Measurements from ENCODE around the gene UBR3. TPM values are rescaled to one million over a fixed set of nuclear protein-coding genes. Genes with fewer than 3 reads are reported as not detected.

The UBR3 gene
- total RNA-seq, 1 experiment from 2014 or later = 21.9 TPM

DNA sequence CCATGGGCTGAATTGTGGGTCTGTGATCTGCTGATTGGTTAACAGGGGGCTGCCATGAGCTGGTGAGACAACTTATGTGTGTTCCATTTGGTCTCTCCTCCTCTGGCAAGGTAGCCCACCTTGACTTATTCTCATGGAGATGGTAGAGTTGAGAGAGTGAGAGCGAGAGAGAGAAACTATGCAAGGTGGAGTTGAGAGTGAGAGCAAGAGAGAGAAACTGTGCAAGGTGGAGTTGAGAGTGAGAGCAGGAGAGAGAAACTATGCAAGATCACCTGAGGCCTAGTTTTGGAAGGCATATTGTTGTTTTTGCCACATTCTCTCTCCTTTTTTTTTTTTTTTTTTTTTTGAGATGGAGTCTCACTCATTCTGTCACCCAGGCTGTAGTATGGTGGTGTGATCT lies 155.7 kb downstream of the UBR3 start:
- no peak overlapping the region for H2AFZ ChIP-seq
- DNase-seq = no peak
- CTCF ChIA-PET = no interaction called here
- H3K27me3 ChIP-seq (ENCODE audit: insufficient read depth, low read depth) = no peaks in the 10 kb centered on the region
- H3K9me2 ChIP-seq (ENCODE audit: insufficient read depth) = no peaks in the 10 kb centered on the region
- no peaks in the 10 kb centered on the region for H3F3A ChIP-seq (ENCODE audit: insufficient read depth, low read depth)
- H3K9me3 ChIP-seq (ENCODE audit: insufficient read depth, low read depth) = no peaks in the 10 kb centered on the region
- no peaks in the 10 kb centered on the region for H4K20me1 ChIP-seq (ENCODE audit: insufficient read depth)
- POLR2A ChIA-PET (ENCODE audit: unreplicated experiment) = no interaction called here
- H3K27ac ChIP-seq = no peak overlapping the region
- H3K4me3 ChIP-seq = no peak overlapping the region
- no peaks in the 10 kb centered on the region for H3K79me2 ChIP-seq (ENCODE audit: low read depth)
- BruUV-seq (replicated peaks) = no TSS peak
- intact Hi-C loops (cut with micrococcal nuclease; ENCODE audit: unreplicated experiment) = no loop called here
- TF ChIP-seq CTCF (conservative IDR thresholded peaks at IDR 0.05) = no peak
- TF ChIP-seq EZH2 (IDR thresholded peaks at IDR 0.05; ENCODE audit: low read depth) = no peak
- no peak overlapping the region for H3K4me2 ChIP-seq
- no peaks in the 10 kb centered on the region for H3K4me1 ChIP-seq (replicated peaks; ENCODE audit: insufficient read depth)
- no peaks in the 10 kb centered on the region for H3K36me3 ChIP-seq (ENCODE audit: low read depth)

DNA sequence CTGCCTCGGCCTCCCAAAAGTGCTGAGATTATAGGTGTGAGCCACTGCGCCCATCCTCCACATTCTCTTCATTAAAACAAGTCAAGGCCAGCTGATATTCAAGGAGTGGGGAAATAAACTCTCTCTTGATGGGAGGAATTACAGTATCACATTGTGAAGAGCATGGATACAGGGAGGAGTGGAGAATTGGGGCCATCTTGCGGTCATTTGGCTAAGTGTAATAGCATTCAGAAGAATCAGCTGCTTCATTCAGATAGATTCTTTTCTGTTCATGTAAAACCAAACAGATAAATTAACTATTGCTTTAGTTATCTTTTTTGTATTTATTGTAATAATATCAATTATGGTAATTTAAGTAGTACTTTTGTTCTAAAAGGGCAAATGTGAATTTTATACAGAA lies 156.3 kb downstream of the UBR3 start:
- no peaks in the 10 kb centered on the region for H3K27me3 ChIP-seq (ENCODE audit: insufficient read depth, low read depth)
- H3K4me1 ChIP-seq (replicated peaks; ENCODE audit: insufficient read depth) = no peaks in the 10 kb centered on the region
- H2AFZ ChIP-seq = no peak overlapping the region
- intact Hi-C loops (cut with micrococcal nuclease; ENCODE audit: unreplicated experiment) = no loop called here
- H3K4me3 ChIP-seq = no peak overlapping the region
- H3F3A ChIP-seq (ENCODE audit: insufficient read depth, low read depth) = no peaks in the 10 kb centered on the region
- POLR2A ChIA-PET (ENCODE audit: unreplicated experiment) = no interaction called here
- no peak overlapping the region for H3K4me2 ChIP-seq
- TF ChIP-seq CTCF (conservative IDR thresholded peaks at IDR 0.05) = no peak
- no peak for TF ChIP-seq EZH2 (IDR thresholded peaks at IDR 0.05; ENCODE audit: low read depth)
- CTCF ChIA-PET = no interaction called here
- H3K79me2 ChIP-seq (ENCODE audit: low read depth) = no peaks in the 10 kb centered on the region
- no peaks in the 10 kb centered on the region for H3K36me3 ChIP-seq (ENCODE audit: low read depth)
- H3K9me3 ChIP-seq (ENCODE audit: insufficient read depth, low read depth) = no peaks in the 10 kb centered on the region
- no TSS peak for BruUV-seq (replicated peaks)
- no peak overlapping the region for H3K27ac ChIP-seq
- no peaks in the 10 kb centered on the region for H3K9me2 ChIP-seq (ENCODE audit: insufficient read depth)
- H4K20me1 ChIP-seq (ENCODE audit: insufficient read depth) = no peaks in the 10 kb centered on the region
- DNase-seq = no peak

DNA sequence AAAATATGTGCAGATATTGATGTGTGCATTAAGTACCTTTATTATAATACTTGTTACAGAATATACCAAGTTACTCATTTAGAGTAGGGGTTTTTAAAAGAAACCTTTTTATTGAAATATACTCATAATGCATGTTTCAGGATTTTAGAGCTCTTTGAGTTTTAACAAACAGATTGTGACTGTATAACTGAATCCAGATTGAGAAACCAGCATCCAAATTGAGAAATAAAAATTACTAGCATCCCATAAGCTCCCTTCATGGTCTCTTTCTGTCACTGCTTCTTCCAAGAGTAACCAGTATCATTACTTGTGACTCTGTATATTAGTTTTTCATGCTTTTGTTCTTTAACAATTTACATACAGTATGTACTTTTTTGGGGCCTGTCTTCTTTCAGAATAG lies 156.9 kb downstream of the UBR3 start:
- intact Hi-C loops (cut with micrococcal nuclease; ENCODE audit: unreplicated experiment) = no loop called here
- TF ChIP-seq CTCF (conservative IDR thresholded peaks at IDR 0.05) = no peak
- no peak for TF ChIP-seq EZH2 (IDR thresholded peaks at IDR 0.05; ENCODE audit: low read depth)
- DNase-seq = no peak
- H4K20me1 ChIP-seq (ENCODE audit: insufficient read depth) = no peaks in the 10 kb centered on the region
- BruUV-seq (replicated peaks) = no TSS peak
- no peaks in the 10 kb centered on the region for H3K27me3 ChIP-seq (ENCODE audit: insufficient read depth, low read depth)
- no peak overlapping the region for H3K27ac ChIP-seq
- no peak overlapping the region for H3K4me3 ChIP-seq
- H3K9me3 ChIP-seq (ENCODE audit: insufficient read depth, low read depth) = no peaks in the 10 kb centered on the region
- H3K4me1 ChIP-seq (replicated peaks; ENCODE audit: insufficient read depth) = no peaks in the 10 kb centered on the region
- no peaks in the 10 kb centered on the region for H3K79me2 ChIP-seq (ENCODE audit: low read depth)
- H2AFZ ChIP-seq = no peak overlapping the region
- H3K4me2 ChIP-seq = no peak overlapping the region
- CTCF ChIA-PET = interaction anchor here (0.7 kb wide), 1 partner anchor 120 kb away, joined by 3 read pairs; no protein-coding TSS in a partner anchor
- no peaks in the 10 kb centered on the region for H3K9me2 ChIP-seq (ENCODE audit: insufficient read depth)
- H3K36me3 ChIP-seq (ENCODE audit: low read depth) = no peaks in the 10 kb centered on the region
- POLR2A ChIA-PET (ENCODE audit: unreplicated experiment) = no interaction called here
- H3F3A ChIP-seq (ENCODE audit: insufficient read depth, low read depth) = no peaks in the 10 kb centered on the region
